Astrocyte (in vitro differentiated cells and primary cell): ENCODE results near the gene CNGB1. TPM values are rescaled to one million over a fixed set of nuclear protein-coding genes. Genes with fewer than 3 reads are reported as not detected.
A peak's percentile ranks its signal among the peaks of the same experiment; 100 is the strongest.

Experiments used
- DNase-seq: peaks from one replicate; pipeline ENCODE4 v3.0.0-alpha.2; 2010; ENCODE audit warnings: low read depth
- FAIRE-seq: peaks from 2 replicates; lab custom pipeline; 2011; peaks lifted over from hg19 to GRCh38; lab: Jason Lieb, UNC
- H2AFZ ChIP-seq: 2 replicates; pipeline ENCODE4 v1.6.0; 2012; ENCODE audit warnings: low read depth, low read length, inconsistent platforms
- H3K27ac ChIP-seq: 2 replicates; pipeline ENCODE4 v1.5.1; 2011; ENCODE audit warnings: low read depth, low read length, inconsistent platforms
- H3K27me3 ChIP-seq: 2 replicates; pipeline ENCODE4 v1.6.0; 2011; ENCODE audit warnings: low read length, inconsistent platforms; ENCODE audit not compliant: insufficient read depth
- H3K36me3 ChIP-seq: 2 replicates; pipeline ENCODE4 v1.5.1; 2011; ENCODE audit warnings: low read length, inconsistent platforms; ENCODE audit not compliant: insufficient read depth
- H3K4me1 ChIP-seq: 2 replicates; pipeline ENCODE4 v1.5.1; 2011; ENCODE audit warnings: low read length, inconsistent platforms; ENCODE audit not compliant: insufficient read depth
- H3K4me2 ChIP-seq: 2 replicates; pipeline ENCODE4 v1.6.0; 2012; ENCODE audit warnings: low read length, inconsistent platforms
- H3K4me3 ChIP-seq: 2 replicates; pipeline ENCODE4 v1.5.1; 2011; ENCODE audit warnings: low read depth, mild to moderate bottlenecking, low read length, inconsistent platforms; ENCODE audit not compliant: insufficient read depth
- H3K79me2 ChIP-seq: 2 replicates; pipeline ENCODE4 v1.6.0; 2012; ENCODE audit warnings: mild to moderate bottlenecking, low read length, inconsistent platforms; ENCODE audit not compliant: insufficient read depth
- H3K9ac ChIP-seq: 2 replicates; pipeline ENCODE4 v1.6.0; 2012; ENCODE audit warnings: mild to moderate bottlenecking, low read length, inconsistent platforms
- H3K9me3 ChIP-seq: 2 replicates; pipeline ENCODE4 v1.5.1; 2012; ENCODE audit warnings: low read depth, mild to moderate bottlenecking, low read length, inconsistent platforms; ENCODE audit not compliant: insufficient read depth
- H4K20me1 ChIP-seq: 2 replicates; pipeline ENCODE4 v1.6.0; 2012; ENCODE audit warnings: low read length, inconsistent platforms; ENCODE audit not compliant: insufficient read depth
- H3K27ac Mint-ChIP-seq: one replicate; pipeline ENCODE4 v1.8.0; 2021; ENCODE audit warnings: mild to moderate bottlenecking, mixed read lengths; ENCODE audit not compliant: unreplicated experiment
- H3K27me3 Mint-ChIP-seq: one replicate; pipeline ENCODE4 v1.8.0; 2021; ENCODE audit warnings: low read depth, mixed read lengths; ENCODE audit not compliant: unreplicated experiment
- H3K36me3 Mint-ChIP-seq: one replicate; pipeline ENCODE4 v1.8.0; 2021; ENCODE audit warnings: low read depth, mixed read lengths; ENCODE audit not compliant: unreplicated experiment
- H3K4me1 Mint-ChIP-seq: one replicate; pipeline ENCODE4 v1.8.0; 2021; ENCODE audit warnings: low read depth, mixed read lengths; ENCODE audit not compliant: unreplicated experiment
- H3K4me3 Mint-ChIP-seq: one replicate; pipeline ENCODE4 v1.8.0; 2021; ENCODE audit warnings: mild to moderate bottlenecking, moderate library complexity, mixed read lengths; ENCODE audit not compliant: unreplicated experiment
- H3K9me3 Mint-ChIP-seq: one replicate; pipeline ENCODE4 v1.8.0; 2021; ENCODE audit warnings: mild to moderate bottlenecking, mixed read lengths; ENCODE audit not compliant: unreplicated experiment
- CTCF ChIP-seq: IDR thresholded peaks from 2 replicates; pipeline ENCODE4 v1.5.1; 2011; ENCODE audit warnings: low read depth, mild to moderate bottlenecking, inconsistent platforms, low read length, moderate library complexity; ENCODE audit not compliant: insufficient read depth
- EZH2 ChIP-seq: IDR thresholded peaks from 2 replicates; pipeline ENCODE4 v1.6.1; 2012; ENCODE audit warnings: mild to moderate bottlenecking, low read length, inconsistent platforms; ENCODE audit not compliant: insufficient read depth
- total RNA-seq: library from RNA; stranded (reverse); gene quantifications from 2 replicates; pipeline ENCODE4 v1.2.1, GENCODE V29; 2021

The CNGB1 gene
- total RNA-seq, 1 donor from 2014 or later: not detected

GRCh38 chr16:57997528-57998265 lies 26.8 kb upstream of the CNGB1 start:
- peak overlapping the region; percentile 66 for H3K4me3 Mint-ChIP-seq

GRCh38 chr16:57997176-57997527 lies 26.2 kb upstream of the CNGB1 start:
- Histone ChIP-seq H3K36me3 (peaks cover 2% of the 10 kb centered on the region), H3K27me3 (no peaks in the 10 kb centered on the region), H3K4me1 (peaks cover 26% of the 10 kb centered on the region), H3K79me2 (peaks cover 24% of the 10 kb centered on the region), H3K4me3 (no peak overlapping the region), H3K9me3 (no peaks in the 10 kb centered on the region), H3K9ac (no peak overlapping the region), H2AFZ (no peak overlapping the region), H3K27ac (no peak overlapping the region), H3K4me2 (no peak overlapping the region), H4K20me1 (peaks cover 34% of the 10 kb centered on the region)
- FAIRE-seq: no peak
- no peak for DNase-seq
- Mint-ChIP-seq H3K27me3 (no peaks in the 10 kb centered on the region), H3K27ac (no peak overlapping the region), H3K36me3 (peaks cover 16% of the 10 kb centered on the region), H3K4me3 (no peak overlapping the region), H3K4me1 (peaks cover 23% of the 10 kb centered on the region), H3K9me3 (no peaks in the 10 kb centered on the region)
- TF ChIP-seq CTCF (no peak), EZH2 (no peak)

More at GRCh38 chr16:57997528-57998265, 26.8 kb upstream of the CNGB1 start:
- H3K36me3 Mint-ChIP-seq: peaks cover 17% of the 10 kb centered on the region
- H3K4me1 Mint-ChIP-seq: peaks cover 23% of the 10 kb centered on the region
- FAIRE-seq (no peak), DNase-seq (no peak)
- Histone ChIP-seq H3K4me1 (peaks cover 26% of the 10 kb centered on the region), H3K36me3 (peaks cover 2% of the 10 kb centered on the region), H4K20me1 (peaks cover 36% of the 10 kb centered on the region), H3K9me3 (no peaks in the 10 kb centered on the region), H3K9ac (no peak overlapping the region), H3K4me3 (no peak overlapping the region), H3K27ac (no peak overlapping the region), H3K4me2 (no peak overlapping the region), H3K79me2 (peaks cover 26% of the 10 kb centered on the region), H2AFZ (no peak overlapping the region), H3K27me3 (no peaks in the 10 kb centered on the region)
- no peaks in the 10 kb centered on the region for H3K9me3 Mint-ChIP-seq
- TF ChIP-seq EZH2 (no peak), CTCF (no peak)
- no peaks in the 10 kb centered on the region for H3K27me3 Mint-ChIP-seq
- no peak overlapping the region for H3K27ac Mint-ChIP-seq
